H1 (cell line): ENCODE measurements around the gene ADSS2. TPM values are rescaled to one million over a fixed set of nuclear protein-coding genes. Genes with fewer than 3 reads are reported as not detected.

Experiments used
- CTCF ChIA-PET: fragments of 300-600 bp; sonication (Branson Sonifier 250); formaldehyde crosslinking; loops from one replicate; lab custom pipeline; 2021; ENCODE audit not compliant: partially characterized antibody; lab: Charles Lee
- POLR2A ChIA-PET: fragments of 300-600 bp; sonication (Branson Sonifier 250); formaldehyde crosslinking; loops from one replicate; lab custom pipeline; 2021; ENCODE audit warnings: inconsistent platforms; ENCODE audit not compliant: partially characterized antibody; lab: Charles Lee
- DNase-seq, 2 experiments: peaks; one replicate each; pipeline versions ENCODE4 v3.0.0 to v3.0.0-alpha.2; 2010 to 2022; ENCODE audit warnings: low spot score in 2 of 2, low read depth in 1 of 2, mixed read lengths in 1 of 2
- FAIRE-seq: peaks from 2 replicates; lab custom pipeline; 2011; peaks lifted over from hg19 to GRCh38; lab: Jason Lieb, UNC
- H2AFZ ChIP-seq: 2 replicates; pipeline ENCODE4 v1.8.1; 2012; ENCODE audit warnings: low read length, inconsistent platforms
- H2AK5ac ChIP-seq: 2 replicates; pipeline ENCODE4 v1.6.1; 2013; ENCODE audit warnings: low read depth, low read length
- H2BK120ac ChIP-seq: replicated peaks from 2 replicates; pipeline ENCODE3; 2013; ENCODE audit warnings: low read depth, low read length, inconsistent platforms
- H2BK12ac ChIP-seq: 2 replicates; pipeline ENCODE4 v1.6.1; 2013; ENCODE audit warnings: low read depth, low read length
- H2BK15ac ChIP-seq: 2 replicates; pipeline ENCODE4 v1.6.1; 2013; ENCODE audit warnings: low read length
- H2BK20ac ChIP-seq: 2 replicates; pipeline ENCODE4 v1.6.1; 2013; ENCODE audit warnings: low read length
- H2BK5ac ChIP-seq: 2 replicates; pipeline ENCODE4 v1.6.1; 2013; ENCODE audit warnings: low read depth, low read length
- H3K14ac ChIP-seq: 2 replicates; pipeline ENCODE4 v1.6.1; 2013; ENCODE audit warnings: inconsistent platforms; ENCODE audit not compliant: insufficient read length
- H3K18ac ChIP-seq: 2 replicates; pipeline ENCODE4 v1.6.1; 2013; ENCODE audit warnings: low read length; ENCODE audit errors: extremely low read depth
- H3K23ac ChIP-seq: 2 replicates; pipeline ENCODE4 v1.6.1; 2013; ENCODE audit warnings: inconsistent platforms; ENCODE audit not compliant: insufficient read length
- H3K23me2 ChIP-seq: 2 replicates; pipeline ENCODE4 v1.6.1; 2013; ENCODE audit warnings: low read depth, low read length
- H3K27ac ChIP-seq: 2 replicates; pipeline ENCODE4 v1.6.1; 2011; ENCODE audit warnings: low read depth, low read length, inconsistent platforms
- H3K27me3 ChIP-seq, 4 experiments: replicated peaks in 1 of 4; 1 replicate in 1 of 4; 2 replicates in 3 of 4; pipeline versions ENCODE4 v1.6.1 to v1.8.1; 2011 to 2013; ENCODE audit warnings: low read length in 3 of 4, mild to moderate bottlenecking in 3 of 4, inconsistent platforms in 2 of 4, mixed read lengths in 2 of 4, moderate library complexity in 1 of 4; ENCODE audit not compliant: control insufficient read depth in 3 of 4, insufficient read depth in 3 of 4; ENCODE audit errors: extremely low read depth in 1 of 4
- H3K36me3 ChIP-seq, 4 experiments: 2 replicates each; pipeline versions ENCODE4 v1.6.1 to v1.8.1; 2011 to 2013; ENCODE audit warnings: mild to moderate bottlenecking in 4 of 4, low read length in 3 of 4, moderate library complexity in 2 of 4, control low read depth in 1 of 4, inconsistent platforms in 1 of 4; ENCODE audit not compliant: insufficient read depth in 4 of 4, control insufficient read depth in 2 of 4
- H3K4ac ChIP-seq: replicated peaks from 2 replicates; pipeline ENCODE3; 2013; ENCODE audit warnings: low read length, low read depth, mixed read lengths, inconsistent platforms; ENCODE audit not compliant: insufficient read length
- H3K4me1 ChIP-seq, 4 experiments: replicated peaks in 1 of 4; 1 replicate in 1 of 4; 2 replicates in 3 of 4; pipeline versions ENCODE4 v1.6.1 to v1.8.1; 2011 to 2013; ENCODE audit warnings: low read length in 3 of 4, inconsistent platforms in 2 of 4, mixed read lengths in 1 of 4; ENCODE audit not compliant: insufficient read depth in 4 of 4, control insufficient read depth in 3 of 4
- H3K4me2 ChIP-seq, 2 experiments: 2 replicates each; pipeline versions ENCODE4 v1.6.1 to v1.8.1; 2011 to 2013; ENCODE audit warnings: low read depth in 2 of 2, low read length in 2 of 2, control low read depth in 1 of 2, inconsistent platforms in 1 of 2, mild to moderate bottlenecking in 1 of 2; ENCODE audit not compliant: insufficient read depth in 1 of 2
- H3K4me3 ChIP-seq, 4 experiments: fragments of 200-600, 300-600 bp in 1 of 4; sonication (generic), shearing (Covaris generic), sonication (Bioruptor Twin) in 1 of 4; 2 replicates each; pipeline versions ENCODE4 v1.5.1 to v1.8.1; 2011 to 2016; ENCODE audit warnings: low read length in 4 of 4, low read depth in 3 of 4, control low read depth in 2 of 4, inconsistent platforms in 2 of 4, mild to moderate bottlenecking in 2 of 4, mixed read lengths in 1 of 4, moderate library complexity in 1 of 4; ENCODE audit not compliant: insufficient read depth in 2 of 4; ENCODE audit errors: extremely low read depth in 1 of 4
- H3K56ac ChIP-seq: replicated peaks from 2 replicates; pipeline ENCODE3; 2013; ENCODE audit warnings: low read depth, mild to moderate bottlenecking, mixed read lengths, low read length, inconsistent platforms; ENCODE audit not compliant: insufficient read length
- H3K79me1 ChIP-seq: 2 replicates; pipeline ENCODE4 v1.6.1; 2013; ENCODE audit warnings: low read depth, low read length, control low read depth
- H3K79me2 ChIP-seq, 2 experiments: 2 replicates each; pipeline versions ENCODE4 v1.6.1 to v1.8.1; 2012 to 2013; ENCODE audit warnings: low read length in 2 of 2, mild to moderate bottlenecking in 2 of 2, inconsistent platforms in 1 of 2; ENCODE audit not compliant: insufficient read depth in 2 of 2, control insufficient read depth in 1 of 2
- H3K9ac ChIP-seq, 4 experiments: replicated peaks in 1 of 4; 1 replicate in 1 of 4; 2 replicates in 3 of 4; pipeline versions ENCODE4 v1.6.1 to v1.8.1; 2011 to 2013; ENCODE audit warnings: low read depth in 3 of 4, low read length in 3 of 4, control low read depth in 2 of 4, mild to moderate bottlenecking in 2 of 4, moderate library complexity in 2 of 4, inconsistent platforms in 1 of 4; ENCODE audit errors: extremely low read depth in 1 of 4
- H3K9me3 ChIP-seq, 2 experiments: 2 replicates each; pipeline versions ENCODE4 v1.6.1 to v1.8.1; 2012 to 2013; ENCODE audit warnings: mild to moderate bottlenecking in 2 of 2, moderate library complexity in 2 of 2, control low read depth in 1 of 2, inconsistent platforms in 1 of 2, low read depth in 1 of 2, low read length in 1 of 2, mixed read lengths in 1 of 2; ENCODE audit not compliant: insufficient read depth in 2 of 2
- H4K20me1 ChIP-seq, 2 experiments: replicated peaks in 1 of 2; 2 replicates each; pipeline versions ENCODE3 to v1.8.1; 2011 to 2013; ENCODE audit warnings: inconsistent platforms in 2 of 2, low read length in 2 of 2, mild to moderate bottlenecking in 1 of 2; ENCODE audit not compliant: insufficient read depth in 2 of 2, control insufficient read depth in 1 of 2
- H4K5ac ChIP-seq: 2 replicates; pipeline ENCODE4 v1.6.1; 2013; ENCODE audit warnings: low read length, low read depth, mixed read lengths, inconsistent platforms; ENCODE audit not compliant: insufficient read length
- H4K8ac ChIP-seq: 2 replicates; pipeline ENCODE4 v1.8.0; 2013; ENCODE audit warnings: mild to moderate bottlenecking, moderate library complexity, low read length, inconsistent platforms; ENCODE audit not compliant: insufficient read depth; ENCODE audit errors: extremely low read depth
- H4K91ac ChIP-seq: replicated peaks from 2 replicates; pipeline ENCODE3; 2013; ENCODE audit warnings: low read length, mixed read lengths, inconsistent platforms; ENCODE audit not compliant: insufficient read length
- JUND ChIP-seq: IDR thresholded peaks from 2 replicates; pipeline ENCODE4 v1.6.1; 2011; ENCODE audit warnings: mild to moderate bottlenecking, improper control_type of control experiment, low read length
- WGBS, 2 experiments: shearing (Covaris generic) in 1 of 2; methylation state at CpG; one replicate each; pipeline versions ENCODE4 v1.1.6 to v1.1.7; 2013 to 2015; ENCODE audit warnings: low lambda C conversion rate in 2 of 2, mixed read lengths in 2 of 2, inconsistent platforms in 1 of 2, low coverage in 1 of 2, missing lambda C conversion rate in 1 of 2; ENCODE audit not compliant: insufficient replicate concordance in 2 of 2, insufficient coverage in 1 of 2, insufficient read length in 1 of 2; ENCODE audit errors: extremely low coverage in 1 of 2, missing lambda C conversion rate in 1 of 2; 5-methylcytosine and 5-hydroxymethylcytosine counted together
- polyA plus RNA-seq, 7 experiments: library from polyadenylated mRNA; depleted of rRNA in 3 of 7; stranded (reverse) in 5 of 7; unstranded in 2 of 7; fragments of >200 nt in 5 of 7; fragments of 200-250 nt in 2 of 7; gene quantifications; 1 replicate in 5 of 7; 2 replicates in 1 of 7; 4 replicates in 1 of 7; pipeline versions ENCODE4 v1.2.1 to v1.2.3, GENCODE V29; 2011 to 2013; ENCODE audit warnings: missing spikeins in 2 of 7, mixed read lengths in 2 of 7
- total RNA-seq: library from RNA; stranded (reverse); fragmentation: NEBNext Ultra II Directional; extraction: Animal tissue kit (Norgen Biotek cat#: 25700); gene quantifications from 2 replicates; pipeline ENCODE4 v1.2.1, GENCODE V29; 2021

The ADSS2 gene
- total and polyA plus RNA-seq, 2 of the 8 experiments (the other 6 are each of a cell fraction or from before 2014, with no cell fraction given), result 29.8 to 108 TPM

DNA sequence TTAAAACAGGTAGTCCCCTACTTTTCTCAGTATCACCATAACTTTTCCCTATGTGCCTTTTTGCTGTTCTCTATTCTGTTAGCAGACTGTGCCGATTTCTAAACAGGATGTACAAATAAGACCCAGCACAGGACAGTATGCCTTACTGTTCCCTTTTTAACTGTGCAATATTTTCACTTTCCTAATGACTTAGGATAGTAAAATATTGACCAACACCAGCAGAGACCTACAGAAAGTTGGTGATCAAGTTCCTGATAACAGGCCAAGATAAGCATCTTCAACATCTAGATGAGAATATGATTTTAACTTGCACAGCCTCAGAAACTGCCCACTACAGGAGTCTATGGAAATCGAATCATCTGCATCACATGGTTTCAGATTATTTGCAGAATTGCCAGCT lies 42.0 kb downstream of the ADSS2 start:
- H3K23me2 ChIP-seq, result no peaks in the 10 kb centered on the region
- no peak overlapping the region for H3K4me2 ChIP-seq
- H3K9me3 ChIP-seq, result no peaks in the 10 kb centered on the region
- H2BK120ac ChIP-seq, result no peak overlapping the region
- TF ChIP-seq JUND, result no peak
- H3K79me1 ChIP-seq, result no peaks in the 10 kb centered on the region
- no peak overlapping the region for H3K4me3 ChIP-seq
- no peak overlapping the region for H3K9ac ChIP-seq
- no peak overlapping the region for H3K56ac ChIP-seq
- peaks cover 0 to 2% of the 10 kb centered on the region in 2 experiments for H4K20me1 ChIP-seq
- no peak overlapping the region for H2BK15ac ChIP-seq
- H3K23ac ChIP-seq, result no peak overlapping the region
- H3K79me2 ChIP-seq, result no peaks in the 10 kb centered on the region
- FAIRE-seq, result no peak
- no peak overlapping the region for H4K91ac ChIP-seq
- no peak overlapping the region for H2BK20ac ChIP-seq
- no peak for DNase-seq
- no peak overlapping the region for H2AK5ac ChIP-seq
- no peak overlapping the region for H3K14ac ChIP-seq
- no peak overlapping the region for H3K18ac ChIP-seq
- H2AFZ ChIP-seq, result no peak overlapping the region
- no peak overlapping the region for H2BK12ac ChIP-seq
- H3K27ac ChIP-seq, result no peak overlapping the region
- peaks cover 2 to 72% (median 33%) of the 10 kb centered on the region in 4 experiments; a peak in 7 of 8 replicates for H3K36me3 ChIP-seq
- ChIA-PET CTCF (interaction anchor here (0.6 kb wide), 1 partner anchor 22 kb away, joined by 6 read pairs; no protein-coding TSS in a partner anchor), POLR2A (no interaction called here)
- H4K5ac ChIP-seq, result no peak overlapping the region
- peaks cover 0 to 3% (median 0%) of the 10 kb centered on the region in 4 experiments; a peak in 2 of 7 replicates for H3K4me1 ChIP-seq
- H3K27me3 ChIP-seq, result no peaks in the 10 kb centered on the region
- H2BK5ac ChIP-seq, result no peak overlapping the region
- no peak overlapping the region for H3K4ac ChIP-seq
- H4K8ac ChIP-seq, result no peak overlapping the region
- 90% methylated on average over 2 of the region's 2 CpGs; no CpG with 5 or more reads in 1 of the 2 experiments for WGBS, 2 experiments
